ENCODE data around the gene JADE2. TPM values are rescaled to one million over a fixed set of nuclear protein-coding genes. Genes with fewer than 3 reads are reported as not detected.

JADE2 gene
- total and polyA plus RNA-seq, 2 experiments from 2014 or later, result 16.2 to 40.8 TPM

- TF ChIP-seq ZNF462 (CRISPR knock-in tag; IDR thresholded peaks at IDR 0.05), result no peak
- no peak for TF ChIP-seq ZNF331 (CRISPR knock-in tag; IDR thresholded peaks at IDR 0.05; ENCODE audit: low read depth)
- no peak for TF ChIP-seq ZNF114 (CRISPR knock-in tag; IDR thresholded peaks at IDR 0.05)
- no peak for TF ChIP-seq EZH2 (IDR thresholded peaks at IDR 0.05; ENCODE audit: low read depth, unreplicated experiment)
Observed at GRCh38 chr5:134585966-134586365, 60.5 kb downstream of the JADE2 start (continued).

- H3K79me2 ChIP-seq (replicated peaks; ENCODE audit: insufficient read depth), result no peaks in the 10 kb centered on the region
- Mint-ChIP-seq H3K4me3 (peak overlapping the region; percentile 33; the same call in 2 of the 3 replicates), H3K4me1 (peaks cover 17% of the 10 kb centered on the region), H3K27ac (peak overlapping the region; percentile 90), H3K9me3 (no peaks in the 10 kb centered on the region), H3K36me3 (ENCODE audit: low read depth) (no peaks in the 10 kb centered on the region; the same call in 2 of the 3 replicates), H3K27me3 (ENCODE audit: insufficient read depth, low read depth, poor library complexity) (peaks cover 11% of the 10 kb centered on the region)
- 0 out of 2 replicates have a peak, but pooled peaks cover 4% of the 10 kb centered on the region for H3K9me2 ChIP-seq (ENCODE audit: insufficient read depth)
- H3K4me2 ChIP-seq, result peak overlapping the region; percentile 79
- ATAC-seq (peak; percentile 89), DNase-seq (ENCODE audit: low spot score) (peak; percentile 97)
- no peaks in the 10 kb centered on the region for H3K36me3 ChIP-seq (ENCODE audit: insufficient read depth)
- peak overlapping the region; percentile 86; the same call in 1 of the 2 replicates for H3K27ac ChIP-seq (ENCODE audit: low read depth)
- H3K4me3 ChIP-seq, result peak overlapping the region; percentile 37
- H2AFZ ChIP-seq, result peak overlapping the region; percentile 100
- no peaks in the 10 kb centered on the region for H3K27me3 ChIP-seq (ENCODE audit: insufficient read depth)
- H3K4me1 ChIP-seq (ENCODE audit: insufficient read depth), result peaks cover 15% of the 10 kb centered on the region
- peaks cover 16% of the 10 kb centered on the region for H3F3A ChIP-seq (replicated peaks; ENCODE audit: low read depth)
- peaks cover 4% of the 10 kb centered on the region; the same call in 1 of the 2 replicates for H4K20me1 ChIP-seq (replicated peaks; ENCODE audit: insufficient read depth)
- TF ChIP-seq ZNF114 (CRISPR knock-in tag; IDR thresholded peaks at IDR 0.05) (peak; percentile 45; the same call in 1 of the 2 replicates), CTCF (conservative IDR thresholded peaks at IDR 0.05; ENCODE audit: low read depth in 2 of 2) (peak; percentile 88 to 91), EZH2phosphoT487 (IDR thresholded peaks at IDR 0.05; ENCODE audit: unreplicated experiment) (no peak)
Observed at GRCh38 chr5:134586866-134587524, 61.5 kb downstream of the JADE2 start.

Data from GM23338 (cell line).